ENCODE data around the gene TSPAN11.
"Not testable (repeated sequence)": the region's sequence is repeated elsewhere in the genome, so short reads cannot be mapped to it uniquely, and the experiment has no call there.

Gene TSPAN11, protein sequence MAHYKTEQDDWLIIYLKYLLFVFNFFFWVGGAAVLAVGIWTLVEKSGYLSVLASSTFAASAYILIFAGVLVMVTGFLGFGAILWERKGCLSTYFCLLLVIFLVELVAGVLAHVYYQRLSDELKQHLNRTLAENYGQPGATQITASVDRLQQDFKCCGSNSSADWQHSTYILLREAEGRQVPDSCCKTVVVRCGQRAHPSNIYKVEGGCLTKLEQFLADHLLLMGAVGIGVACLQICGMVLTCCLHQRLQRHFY

DNA sequence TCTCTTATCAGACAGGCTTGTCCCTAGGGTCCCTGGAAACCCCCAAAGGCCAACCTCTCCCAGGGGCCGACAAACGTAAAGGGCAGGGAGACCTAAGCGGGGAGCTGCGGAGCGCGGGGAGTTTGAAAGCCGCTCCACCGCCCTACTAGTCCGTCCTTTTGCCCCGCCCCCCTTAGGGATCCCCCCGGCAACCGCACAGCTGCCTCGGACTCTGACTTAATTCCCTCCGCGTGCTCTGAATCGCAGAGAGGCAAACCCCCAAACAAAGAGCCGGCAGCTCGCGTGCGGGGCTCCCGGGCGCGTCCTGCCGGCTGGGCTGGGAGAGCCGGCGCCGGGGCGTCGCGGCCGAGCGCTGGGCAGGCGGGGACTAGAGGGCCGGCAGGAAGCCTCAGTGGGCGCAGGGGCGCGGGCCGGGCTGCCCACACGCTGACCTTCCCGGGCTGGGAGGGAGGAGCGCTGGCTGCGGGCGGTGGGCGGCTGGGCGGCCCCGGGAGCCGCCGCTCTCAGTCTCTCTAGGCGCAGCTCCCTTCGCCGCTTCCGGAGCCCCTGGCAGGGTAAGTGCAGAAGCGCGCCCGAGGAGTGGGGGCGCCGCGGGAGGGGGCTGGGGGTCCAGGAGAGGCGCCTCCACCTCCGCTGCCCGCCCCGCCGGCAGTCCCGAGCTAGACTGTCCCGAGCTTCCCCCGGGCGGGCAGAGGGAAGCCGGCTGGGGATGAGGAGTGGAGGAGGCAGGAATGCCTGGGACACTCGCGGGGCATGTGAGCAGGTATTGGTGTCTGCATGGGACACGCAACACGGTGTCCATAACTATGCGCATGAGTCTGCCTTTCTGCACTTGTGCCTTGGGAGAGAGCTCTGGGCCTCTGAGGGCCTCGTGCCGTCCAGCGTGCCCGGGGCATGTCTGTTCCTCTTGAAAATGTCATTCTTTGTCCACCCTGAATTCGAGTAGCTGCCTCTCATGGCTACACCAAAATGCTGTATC is at the start of gene TSPAN11:
Gene TSPAN11, plus strand, starts transcription at position 506 of the 979 bp plus-strand sequence. CDS start 27,244 bp downstream, outside the sequence.
- DNase-seq (ENCODE audit: low read depth) = no peak

GRCh38 chr12:30877105-30877875 is 49.3 kb upstream of the TSPAN11 start:
- no peak for DNase-seq (ENCODE audit: low read depth)

DNA sequence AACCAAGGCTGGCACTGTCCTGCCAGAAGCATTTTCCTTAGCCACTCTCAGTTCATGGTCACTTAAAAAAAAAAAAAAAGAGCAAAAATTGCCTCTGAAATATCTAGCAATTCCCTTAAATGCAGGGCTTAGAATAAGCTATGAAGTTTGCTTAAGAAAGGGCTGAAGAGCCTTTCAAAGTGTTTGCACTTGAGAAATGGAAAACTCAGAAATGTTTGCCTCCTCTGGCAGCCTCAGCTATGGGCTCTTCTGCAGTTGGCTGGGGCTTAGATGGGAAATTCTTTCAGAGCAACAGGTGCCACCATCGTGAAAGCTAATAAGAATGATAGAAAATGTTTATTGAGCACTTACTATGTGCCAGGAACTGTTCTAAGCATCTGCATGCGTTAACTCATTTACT is 48.5 kb upstream of the TSPAN11 start:
- DNase-seq (ENCODE audit: low read depth) = no peak

GRCh38 chr12:30880061-30880460 is 46.5 kb upstream of the TSPAN11 start:
- DNase-seq (ENCODE audit: low read depth) = no peak

DNA sequence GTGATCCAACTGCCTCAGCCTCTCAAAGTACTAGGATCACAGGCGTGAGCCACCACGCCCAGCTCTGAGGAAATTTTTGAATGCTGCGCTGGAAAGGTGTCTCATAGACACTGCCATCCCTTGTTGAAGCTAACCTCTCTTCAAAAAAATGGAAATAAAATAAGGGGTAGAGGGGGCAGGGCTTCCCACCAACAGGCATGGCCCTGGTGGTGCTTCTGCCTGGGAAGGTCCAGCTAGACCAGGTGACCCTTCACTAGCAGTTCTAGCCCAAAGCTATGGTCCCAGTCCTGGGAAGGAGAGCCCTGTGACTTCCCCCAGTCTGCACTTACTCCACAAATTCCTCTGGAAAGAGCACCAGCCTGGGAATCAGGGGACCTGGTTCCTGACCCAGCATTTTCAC is 45.7 kb upstream of the TSPAN11 start:
- DNase-seq (ENCODE audit: low read depth) = no peak

- no peak for DNase-seq (ENCODE audit: low read depth)
Measured at GRCh38 chr12:30882706-30883105, 43.8 kb upstream of the TSPAN11 start.

GRCh38 chr12:30884799-30885198 is 41.7 kb upstream of the TSPAN11 start:
- DNase-seq (ENCODE audit: low read depth) = no peak

- no peak for DNase-seq (ENCODE audit: low read depth)
Measured at GRCh38 chr12:30885321-30885720, 41.2 kb upstream of the TSPAN11 start.

- no peak for DNase-seq (ENCODE audit: low read depth)
Measured at GRCh38 chr12:30887226-30887625, 39.3 kb upstream of the TSPAN11 start.

DNA sequence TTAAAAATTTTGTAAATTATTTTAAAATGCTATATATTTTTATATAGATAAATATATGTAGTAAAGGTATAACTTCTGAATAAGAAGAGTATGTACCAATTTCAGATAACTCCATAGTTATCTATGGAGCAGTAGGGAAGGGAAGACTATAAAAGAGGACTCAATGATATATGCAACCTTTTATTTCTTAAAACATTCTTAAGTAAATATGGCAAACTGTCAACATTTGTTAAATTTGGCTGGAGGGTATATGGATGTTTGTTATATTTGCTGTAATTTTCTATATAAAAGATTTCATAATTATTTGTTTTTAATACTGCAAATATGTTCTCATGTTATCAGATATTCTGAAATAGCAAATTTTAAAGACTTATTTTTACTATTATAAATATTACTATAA is 38.3 kb upstream of the TSPAN11 start:
- no peak for DNase-seq (ENCODE audit: low read depth)

DNA sequence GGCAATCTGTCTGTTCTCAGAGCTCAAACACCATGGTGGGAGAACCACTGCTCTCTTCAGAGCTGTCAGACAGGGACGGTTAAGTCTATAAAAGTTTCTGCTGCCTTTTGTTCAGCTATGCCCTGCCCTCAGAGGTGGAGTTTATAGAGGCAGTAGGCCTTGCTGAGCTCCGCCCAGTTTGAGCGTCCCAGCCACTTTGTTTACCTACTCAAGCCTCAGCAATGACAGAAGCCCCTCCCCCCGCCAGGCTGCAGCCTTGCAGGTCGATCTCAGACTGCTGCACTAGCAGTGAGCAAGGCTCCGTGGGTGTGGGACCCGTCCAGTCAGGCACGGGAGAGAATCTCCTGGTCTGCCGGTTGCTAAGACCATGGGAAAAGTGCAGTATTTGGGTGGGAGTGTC is 32.0 kb upstream of the TSPAN11 start:
- DNase-seq (ENCODE audit: low read depth) = not testable (repeated sequence)

- DNase-seq (ENCODE audit: low read depth) = no peak
Measured at GRCh38 chr12:30896461-30896860, 30.1 kb upstream of the TSPAN11 start.

- DNase-seq (ENCODE audit: low read depth) = no peak
Measured at GRCh38 chr12:30898846-30899245, 27.7 kb upstream of the TSPAN11 start.

DNA sequence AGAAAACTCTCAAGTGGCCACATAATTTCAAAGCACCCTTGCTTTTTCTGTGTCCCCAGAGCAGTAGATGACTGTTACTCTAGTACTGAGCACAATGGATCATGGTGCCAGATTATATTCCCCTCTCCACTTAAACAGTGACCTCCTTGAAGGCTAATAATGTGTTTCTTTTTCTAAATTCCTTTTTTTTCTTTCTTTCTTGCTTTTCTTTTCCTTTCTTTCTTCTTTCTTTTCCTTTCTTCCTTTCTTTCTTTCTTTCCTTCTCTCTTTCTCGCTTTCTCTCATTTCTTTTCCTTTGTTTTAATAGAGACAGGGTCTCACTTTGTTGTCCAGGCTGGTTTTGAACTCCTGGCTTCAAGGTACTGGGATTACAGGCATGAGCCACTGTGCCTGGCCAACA is 26.2 kb upstream of the TSPAN11 start:
- DNase-seq (ENCODE audit: low read depth) = no peak

- no peak for DNase-seq (ENCODE audit: low read depth)
Measured at GRCh38 chr12:30902001-30902400, 24.5 kb upstream of the TSPAN11 start.

DNA sequence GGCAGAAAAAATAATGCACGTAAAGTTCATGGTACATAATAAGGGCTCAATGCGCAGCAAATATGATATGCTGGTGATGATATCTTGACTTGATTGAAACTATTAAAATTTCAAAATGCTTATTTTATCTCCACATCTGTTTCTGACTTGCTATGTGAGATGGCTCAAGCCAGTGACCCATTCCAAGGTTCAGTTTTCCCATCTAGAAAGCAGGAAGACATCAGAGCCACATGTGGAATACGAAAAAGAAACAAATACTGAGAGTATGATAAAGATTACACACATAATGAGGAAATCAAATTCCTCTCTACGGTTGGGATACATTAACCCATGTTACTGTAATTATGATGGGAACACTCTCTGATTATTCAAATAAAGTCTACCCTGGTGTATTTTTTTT is 24.0 kb upstream of the TSPAN11 start:
- DNase-seq (ENCODE audit: low read depth) = no peak

- DNase-seq (ENCODE audit: low read depth) = no peak
Measured at GRCh38 chr12:30905463-30906009, 21.0 kb upstream of the TSPAN11 start.

GRCh38 chr12:30908076-30908721 is 18.3 kb upstream of the TSPAN11 start:
- no peak for DNase-seq (ENCODE audit: low read depth)

DNA sequence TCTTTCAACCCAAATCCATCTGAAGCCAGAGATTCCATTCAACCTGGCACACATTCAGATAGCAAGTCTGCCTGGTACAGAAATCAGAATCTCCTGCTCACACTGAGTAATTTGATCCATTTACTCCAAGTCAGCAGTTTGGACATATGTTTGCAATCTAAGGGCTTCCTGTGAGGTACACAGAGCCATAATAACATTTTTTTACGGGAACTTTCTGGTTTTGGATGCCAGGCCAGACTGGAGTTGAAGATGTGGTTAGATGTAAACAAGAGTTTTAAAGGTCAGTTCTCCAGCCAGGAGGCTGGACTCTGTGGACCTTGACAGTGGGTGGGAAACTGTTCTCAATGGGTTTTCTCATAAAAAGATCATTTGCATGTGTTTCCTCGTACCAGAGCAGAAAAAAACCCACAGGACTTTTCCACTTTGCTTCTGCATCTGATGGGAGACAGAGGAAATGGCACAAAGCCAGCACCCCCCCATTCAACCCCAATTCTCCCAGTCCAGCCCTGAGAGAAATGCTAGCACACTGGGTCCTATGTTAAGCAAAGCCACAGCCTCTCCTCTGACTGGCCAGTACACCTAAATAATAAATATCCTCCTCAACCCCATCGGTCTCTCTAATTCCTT is 17.7 kb upstream of the TSPAN11 start:
- DNase-seq (ENCODE audit: low read depth) = no peak

GRCh38 chr12:30909349-30910037 is 17.1 kb upstream of the TSPAN11 start:
- no peak for DNase-seq (ENCODE audit: low read depth)

GRCh38 chr12:30910038-30910350 is 16.6 kb upstream of the TSPAN11 start:
- DNase-seq (ENCODE audit: low read depth) = no peak
